Left forelimb (tissue), 1 donor: ENCODE results near the gene ASRGL1.
"Not testable (repeated sequence)": the region's sequence is repeated elsewhere in the genome, so short reads cannot be mapped to it uniquely, and the experiment has no call there.

Source experiments
- DNase-seq: peaks from one replicate; pipeline ENCODE4 v3.0.0-alpha.2; 2018; ENCODE audit warnings: low spot score

Gene ASRGL1

GRCh38 chr11:62352355-62353336, 15.4 kb downstream of the ASRGL1 start:
- DNase-seq = no peak

- no peak for DNase-seq
These were observed 16.6 kb downstream of the ASRGL1 start for GRCh38 chr11:62353841-62354240.

GRCh38 chr11:62358273-62358672, 21.0 kb downstream of the ASRGL1 start:
- DNase-seq = no peak

- no peak for DNase-seq
These were observed 22.2 kb downstream of the ASRGL1 start for GRCh38 chr11:62359475-62359874.

GRCh38 chr11:62360685-62361084, 23.4 kb downstream of the ASRGL1 start:
- DNase-seq = no peak

- DNase-seq = not testable (repeated sequence)
These were observed 31.7 kb downstream of the ASRGL1 start for GRCh38 chr11:62368861-62369477.

- DNase-seq = no peak
These were observed 33.6 kb downstream of the ASRGL1 start for GRCh38 chr11:62370743-62371440.

- no peak for DNase-seq
These were observed 35.6 kb downstream of the ASRGL1 start for GRCh38 chr11:62372871-62373270.

GRCh38 chr11:62373464-62374119, 36.3 kb downstream of the ASRGL1 start:
- no peak for DNase-seq

GRCh38 chr11:62374801-62375200, 37.6 kb downstream of the ASRGL1 start:
- no peak for DNase-seq

- not testable (repeated sequence) for DNase-seq
These were observed 41.3 kb downstream of the ASRGL1 start for GRCh38 chr11:62378459-62379063.

- DNase-seq = not testable (repeated sequence)
These were observed 42.3 kb downstream of the ASRGL1 start for GRCh38 chr11:62379586-62379985.

- not testable (repeated sequence) for DNase-seq
These were observed 43.6 kb downstream of the ASRGL1 start for GRCh38 chr11:62380821-62381245.

GRCh38 chr11:62383822-62384221, 46.6 kb downstream of the ASRGL1 start:
- DNase-seq = no peak

GRCh38 chr11:62386083-62386482, 48.8 kb downstream of the ASRGL1 start:
- DNase-seq = not testable (repeated sequence)

- no peak for DNase-seq
These were observed 50.1 kb downstream of the ASRGL1 start for GRCh38 chr11:62387381-62387780.

- DNase-seq = no peak
These were observed 51.8 kb downstream of the ASRGL1 start for GRCh38 chr11:62388999-62389398.

- DNase-seq = no peak
These were observed 53.0 kb downstream of the ASRGL1 start for GRCh38 chr11:62390237-62390636.

- no peak for DNase-seq
These were observed 53.5 kb downstream of the ASRGL1 start for GRCh38 chr11:62390722-62391121.

GRCh38 chr11:62391642-62392425, 54.6 kb downstream of the ASRGL1 start:
- DNase-seq = no peak

- no peak for DNase-seq
These were observed 55.3 kb downstream of the ASRGL1 start for GRCh38 chr11:62392506-62392905.
